C4-2B (cell line): ENCODE data around the gene EMD.

Experiments used
- ZFX ChIP-seq: fragments of 450-650 bp; IDR thresholded peaks from 2 replicates; pipeline ENCODE4 v1.6.1; 2017
- TF ChIP-seq, protein P1 (sequence below): fragments of 450-650 bp; conservative IDR thresholded peaks from 2 replicates; pipeline ENCODE4 v1.5.1; 2017; ENCODE audit warnings: mild to moderate bottlenecking

DNA sequence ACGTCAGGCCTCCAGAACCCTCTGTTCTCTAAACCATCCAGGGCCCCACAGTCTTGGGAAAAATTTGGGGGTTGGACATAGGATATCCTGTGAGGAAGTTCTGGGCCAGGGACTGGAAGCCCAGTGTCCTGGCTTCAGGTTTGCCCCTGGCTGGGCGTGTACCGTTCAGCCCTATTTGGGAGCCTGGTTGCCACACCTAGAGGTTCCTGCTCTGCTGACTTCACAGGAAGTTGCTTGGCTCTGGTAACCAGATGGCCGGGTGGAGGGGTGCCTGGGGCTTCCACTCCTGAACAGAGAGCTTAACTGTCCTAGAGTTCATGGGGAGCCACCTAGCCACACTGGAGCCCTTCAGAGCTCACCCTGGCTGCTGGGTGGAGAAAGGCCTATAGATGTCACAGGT lies 33.4 kb downstream of the EMD start:
- TF ChIP-seq, protein P1, sequence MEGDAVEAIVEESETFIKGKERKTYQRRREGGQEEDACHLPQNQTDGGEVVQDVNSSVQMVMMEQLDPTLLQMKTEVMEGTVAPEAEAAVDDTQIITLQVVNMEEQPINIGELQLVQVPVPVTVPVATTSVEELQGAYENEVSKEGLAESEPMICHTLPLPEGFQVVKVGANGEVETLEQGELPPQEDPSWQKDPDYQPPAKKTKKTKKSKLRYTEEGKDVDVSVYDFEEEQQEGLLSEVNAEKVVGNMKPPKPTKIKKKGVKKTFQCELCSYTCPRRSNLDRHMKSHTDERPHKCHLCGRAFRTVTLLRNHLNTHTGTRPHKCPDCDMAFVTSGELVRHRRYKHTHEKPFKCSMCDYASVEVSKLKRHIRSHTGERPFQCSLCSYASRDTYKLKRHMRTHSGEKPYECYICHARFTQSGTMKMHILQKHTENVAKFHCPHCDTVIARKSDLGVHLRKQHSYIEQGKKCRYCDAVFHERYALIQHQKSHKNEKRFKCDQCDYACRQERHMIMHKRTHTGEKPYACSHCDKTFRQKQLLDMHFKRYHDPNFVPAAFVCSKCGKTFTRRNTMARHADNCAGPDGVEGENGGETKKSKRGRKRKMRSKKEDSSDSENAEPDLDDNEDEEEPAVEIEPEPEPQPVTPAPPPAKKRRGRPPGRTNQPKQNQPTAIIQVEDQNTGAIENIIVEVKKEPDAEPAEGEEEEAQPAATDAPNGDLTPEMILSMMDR = no peak
- no peak for TF ChIP-seq ZFX
